Measurements from ENCODE around the gene SHROOM2.
"Not testable (repeated sequence)": the region's sequence is repeated elsewhere in the genome, so short reads cannot be mapped to it uniquely, and the experiment has no call there.

The SHROOM2 gene

DNA sequence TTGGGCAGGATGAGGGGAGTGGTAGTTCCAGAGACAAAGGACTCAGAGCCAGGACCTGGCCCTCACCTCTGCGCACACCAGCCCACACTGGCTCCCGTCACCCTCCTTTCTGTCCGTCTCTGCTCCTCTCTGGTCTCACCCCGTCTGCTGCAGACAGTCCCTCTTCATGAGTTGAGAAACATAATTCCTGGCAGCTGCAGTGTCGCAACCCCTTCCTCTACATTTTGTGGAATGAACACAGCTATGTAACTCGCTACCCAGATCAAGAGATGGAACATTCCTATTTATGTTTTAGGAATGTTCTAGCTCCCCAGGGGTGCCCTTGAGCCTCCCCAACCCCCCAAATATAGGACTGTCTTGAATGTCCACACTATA is 59.3 kb downstream of the SHROOM2 start:
- Histone ChIP-seq H3K36me3 (ENCODE audit: insufficient read depth, low read depth, low read length) (no peaks in the 10 kb centered on the region), H3K4me3 (ENCODE audit: low read length) (no peak overlapping the region), H3K4me1 (ENCODE audit: insufficient read depth, low read length) (peaks cover 17% of the 10 kb centered on the region; the same call in 1 of the 2 replicates), H3K27ac (ENCODE audit: low read length) (no peak overlapping the region), H3K9me3 (ENCODE audit: insufficient read depth, low read depth, low read length) (no peaks in the 10 kb centered on the region), H3K27me3 (ENCODE audit: insufficient read depth, low read length) (no peaks in the 10 kb centered on the region), H3K9ac (ENCODE audit: low read depth, low read length) (no peak overlapping the region)

DNA sequence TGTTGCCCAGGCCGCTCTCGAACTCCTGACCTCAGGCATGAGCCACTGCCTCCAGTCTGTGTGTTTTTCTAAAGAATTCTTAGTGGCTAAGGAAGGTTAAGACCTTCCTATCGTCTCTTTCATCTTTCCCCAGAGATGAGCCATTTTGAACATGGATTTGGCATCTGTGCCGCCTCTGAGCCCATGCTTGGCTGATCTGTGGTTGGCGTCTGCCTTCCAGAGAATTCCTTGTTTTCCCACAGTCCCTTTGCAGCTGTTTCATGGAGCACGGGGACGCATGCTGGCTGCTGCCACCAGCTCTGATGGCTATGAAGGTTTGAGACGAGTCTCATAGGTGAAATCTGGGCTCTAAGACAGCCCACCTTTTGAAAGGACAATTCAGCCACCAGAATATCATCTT is 60.4 kb downstream of the SHROOM2 start:
- H3K4me1 ChIP-seq (ENCODE audit: insufficient read depth, low read length): peaks cover 17% of the 10 kb centered on the region; the same call in 1 of the 2 replicates
- H3K9ac ChIP-seq (ENCODE audit: low read depth, low read length): no peak overlapping the region
- no peaks in the 10 kb centered on the region for H3K9me3 ChIP-seq (ENCODE audit: insufficient read depth, low read depth, low read length)
- no peak overlapping the region for H3K4me3 ChIP-seq (ENCODE audit: low read length)
- H3K36me3 ChIP-seq (ENCODE audit: insufficient read depth, low read depth, low read length): no peaks in the 10 kb centered on the region
- no peak overlapping the region for H3K27ac ChIP-seq (ENCODE audit: low read length)
- no peaks in the 10 kb centered on the region for H3K27me3 ChIP-seq (ENCODE audit: insufficient read depth, low read length)

DNA sequence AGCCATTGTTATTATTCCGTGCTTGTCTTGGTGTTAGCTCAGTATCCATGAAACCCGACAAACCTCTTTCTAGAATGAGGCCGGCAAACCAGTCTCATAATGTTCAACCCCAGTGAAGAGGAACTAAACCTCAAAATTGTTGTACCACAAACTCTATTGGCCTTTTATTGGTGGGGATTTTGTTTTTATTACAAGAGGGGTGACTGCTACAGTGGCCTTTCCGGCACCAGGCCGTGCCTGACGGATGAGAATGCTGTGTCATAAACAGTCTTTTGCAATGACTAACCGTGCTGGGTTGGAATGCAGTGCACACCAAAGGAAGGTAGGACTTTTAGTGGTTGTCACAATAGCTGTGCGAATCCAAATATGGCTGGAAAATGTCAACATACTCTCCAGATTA is 60.8 kb downstream of the SHROOM2 start:
- H3K36me3 ChIP-seq (ENCODE audit: insufficient read depth, low read depth, low read length): no peaks in the 10 kb centered on the region
- no peaks in the 10 kb centered on the region for H3K9me3 ChIP-seq (ENCODE audit: insufficient read depth, low read depth, low read length)
- H3K27ac ChIP-seq (ENCODE audit: low read length): no peak overlapping the region
- no peaks in the 10 kb centered on the region for H3K27me3 ChIP-seq (ENCODE audit: insufficient read depth, low read length)
- H3K9ac ChIP-seq (ENCODE audit: low read depth, low read length): no peak overlapping the region
- H3K4me1 ChIP-seq (ENCODE audit: insufficient read depth, low read length): peaks cover 17% of the 10 kb centered on the region; the same call in 1 of the 2 replicates
- no peak overlapping the region for H3K4me3 ChIP-seq (ENCODE audit: low read length)

DNA sequence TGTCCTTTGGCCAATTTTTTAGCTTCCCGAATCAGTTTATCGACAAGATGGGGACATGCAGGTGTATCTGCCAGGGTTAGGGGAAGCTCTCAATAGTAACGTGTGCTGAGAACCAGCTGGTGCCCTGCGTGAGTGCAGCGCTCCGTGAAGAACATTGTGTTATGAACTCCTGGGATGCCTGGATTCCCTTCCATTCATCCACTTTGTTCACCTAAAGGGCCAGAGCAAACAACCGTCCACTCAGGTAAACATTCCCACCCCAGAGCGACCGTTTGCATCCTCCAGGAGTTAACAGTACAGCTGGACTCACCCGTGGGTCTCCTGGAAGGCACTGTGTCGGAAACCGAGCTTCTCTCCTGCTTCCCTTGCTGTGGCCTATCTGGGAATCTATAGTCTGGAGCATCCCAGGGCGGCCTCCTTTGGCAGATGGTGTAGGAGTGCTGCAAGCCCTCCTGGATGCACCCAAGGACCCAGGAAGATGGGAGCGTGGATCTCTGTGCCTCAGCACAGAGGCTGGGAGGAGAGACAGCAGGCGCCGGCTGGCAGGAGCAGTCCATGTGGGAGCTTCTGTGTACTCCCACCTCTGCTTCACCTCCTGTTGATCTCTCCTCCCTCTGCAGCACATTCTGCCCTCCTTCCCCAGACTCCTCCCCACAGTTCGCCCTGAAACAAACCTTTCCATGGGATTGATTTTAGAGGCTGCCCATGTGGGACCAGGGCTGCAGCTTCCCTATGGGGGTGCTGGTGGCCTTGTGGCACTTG is 62.7 kb downstream of the SHROOM2 start:
- Histone ChIP-seq H3K36me3 (ENCODE audit: insufficient read depth, low read depth, low read length) (no peaks in the 10 kb centered on the region), H3K4me3 (ENCODE audit: low read length) (no peak overlapping the region), H3K9ac (ENCODE audit: low read depth, low read length) (no peak overlapping the region), H3K4me1 (ENCODE audit: insufficient read depth, low read length) (peaks cover 8% of the 10 kb centered on the region; the same call in 1 of the 2 replicates), H3K27me3 (ENCODE audit: insufficient read depth, low read length) (no peaks in the 10 kb centered on the region), H3K27ac (ENCODE audit: low read length) (no peak overlapping the region), H3K9me3 (ENCODE audit: insufficient read depth, low read depth, low read length) (no peaks in the 10 kb centered on the region)

DNA sequence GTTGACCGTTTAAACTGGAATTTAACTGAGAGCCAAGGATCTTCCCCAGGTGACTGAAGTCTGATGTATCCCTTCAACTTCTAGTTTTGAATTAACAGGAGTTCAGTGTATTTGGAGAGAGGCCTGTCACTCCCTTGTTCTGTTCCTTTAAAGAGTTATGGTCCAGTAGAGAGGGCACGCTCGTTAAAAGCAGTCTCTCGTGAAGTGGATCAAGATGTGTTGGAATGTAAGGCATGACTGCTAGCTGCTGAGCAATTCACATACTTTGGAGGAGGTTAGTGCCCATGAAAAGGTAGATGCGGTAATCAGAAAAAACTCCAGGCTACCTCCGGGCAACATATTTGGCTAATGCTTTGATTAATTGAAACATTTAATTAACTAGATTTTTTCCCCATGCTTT is 65.7 kb downstream of the SHROOM2 start:
- H3K9ac ChIP-seq (ENCODE audit: low read depth, low read length): no peak overlapping the region
- H3K9me3 ChIP-seq (ENCODE audit: insufficient read depth, low read depth, low read length): no peaks in the 10 kb centered on the region
- peaks cover 2% of the 10 kb centered on the region; the same call in 1 of the 2 replicates for H3K4me1 ChIP-seq (ENCODE audit: insufficient read depth, low read length)
- H3K27me3 ChIP-seq (ENCODE audit: insufficient read depth, low read length): no peaks in the 10 kb centered on the region
- no peak overlapping the region for H3K4me3 ChIP-seq (ENCODE audit: low read length)
- no peak overlapping the region for H3K27ac ChIP-seq (ENCODE audit: low read length)
- no peaks in the 10 kb centered on the region for H3K36me3 ChIP-seq (ENCODE audit: insufficient read depth, low read depth, low read length)

DNA sequence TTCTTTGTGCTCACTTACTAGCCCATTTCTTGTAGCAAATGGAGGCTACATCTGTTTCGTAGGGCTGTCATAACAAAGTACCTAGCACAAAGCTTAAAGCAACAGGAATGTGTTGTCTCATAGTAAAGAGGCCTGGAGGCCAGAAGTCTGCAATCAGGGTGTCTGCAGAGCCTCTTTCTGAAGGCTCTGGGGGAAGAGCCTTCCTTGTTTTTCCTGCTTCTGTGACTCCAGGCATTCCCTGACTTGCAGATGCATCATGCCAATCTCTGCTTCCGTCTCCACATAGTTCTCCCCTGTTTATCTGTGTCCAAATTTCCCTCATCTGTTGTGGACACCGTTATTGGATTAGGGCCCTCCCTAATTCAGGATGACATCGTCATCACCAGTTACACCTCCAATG is 67.1 kb downstream of the SHROOM2 start:
- H3K4me3 ChIP-seq (ENCODE audit: low read length): no peak overlapping the region

DNA sequence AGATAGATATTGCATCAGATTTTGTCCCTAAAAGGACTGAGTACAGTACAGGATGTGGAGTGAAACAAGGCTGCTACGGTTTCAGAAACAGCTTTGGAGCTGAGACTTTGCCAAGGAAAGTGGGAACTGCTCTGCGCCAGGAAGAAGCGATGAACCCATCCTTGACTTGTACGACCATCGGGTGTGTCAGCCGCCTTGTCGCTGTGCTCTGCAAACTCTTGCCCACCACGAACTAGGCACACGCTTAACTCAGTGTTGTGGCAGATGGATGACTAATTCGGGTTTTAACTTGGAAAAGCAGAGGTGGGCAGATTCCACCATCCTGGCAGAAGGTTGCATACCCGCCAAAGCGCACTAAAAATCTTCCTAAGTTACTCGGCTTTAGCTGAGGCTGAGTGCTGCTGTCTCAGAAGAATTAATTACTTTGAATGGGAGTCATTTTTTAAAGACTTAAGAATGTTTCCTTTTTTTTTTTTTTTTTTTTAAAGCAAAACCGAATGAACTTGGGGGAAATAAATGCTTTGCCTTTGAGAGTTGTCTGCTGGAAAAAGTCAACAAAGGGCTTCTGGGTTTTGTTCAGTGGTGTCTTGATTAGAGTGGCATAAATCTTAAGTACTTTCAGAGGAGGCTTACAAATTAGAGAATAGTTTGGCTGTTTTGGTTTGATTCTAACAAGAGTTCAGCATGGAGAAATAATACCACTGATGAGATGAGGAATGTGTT is 69.5 kb downstream of the SHROOM2 start:
- no peak overlapping the region for H3K4me3 ChIP-seq (ENCODE audit: low read length)
- no peaks in the 10 kb centered on the region for H3K27me3 ChIP-seq (ENCODE audit: insufficient read depth, low read length)
- H3K36me3 ChIP-seq (ENCODE audit: insufficient read depth, low read depth, low read length): no peaks in the 10 kb centered on the region
- peaks cover 2% of the 10 kb centered on the region for H3K4me1 ChIP-seq (ENCODE audit: insufficient read depth, low read length)
- H3K27ac ChIP-seq (ENCODE audit: low read length): no peak overlapping the region
- no peak overlapping the region for H3K9ac ChIP-seq (ENCODE audit: low read depth, low read length)
- no peaks in the 10 kb centered on the region for H3K9me3 ChIP-seq (ENCODE audit: insufficient read depth, low read depth, low read length)

More for the DNA sequence above, 67.1 kb downstream of the SHROOM2 start:
- Histone ChIP-seq H3K36me3 (ENCODE audit: insufficient read depth, low read depth, low read length) (no peaks in the 10 kb centered on the region), H3K27me3 (ENCODE audit: insufficient read depth, low read length) (no peaks in the 10 kb centered on the region), H3K9me3 (ENCODE audit: insufficient read depth, low read depth, low read length) (no peaks in the 10 kb centered on the region), H3K4me1 (ENCODE audit: insufficient read depth, low read length) (peaks cover 2% of the 10 kb centered on the region; the same call in 1 of the 2 replicates), H3K27ac (ENCODE audit: low read length) (no peak overlapping the region), H3K9ac (ENCODE audit: low read depth, low read length) (no peak overlapping the region)

DNA sequence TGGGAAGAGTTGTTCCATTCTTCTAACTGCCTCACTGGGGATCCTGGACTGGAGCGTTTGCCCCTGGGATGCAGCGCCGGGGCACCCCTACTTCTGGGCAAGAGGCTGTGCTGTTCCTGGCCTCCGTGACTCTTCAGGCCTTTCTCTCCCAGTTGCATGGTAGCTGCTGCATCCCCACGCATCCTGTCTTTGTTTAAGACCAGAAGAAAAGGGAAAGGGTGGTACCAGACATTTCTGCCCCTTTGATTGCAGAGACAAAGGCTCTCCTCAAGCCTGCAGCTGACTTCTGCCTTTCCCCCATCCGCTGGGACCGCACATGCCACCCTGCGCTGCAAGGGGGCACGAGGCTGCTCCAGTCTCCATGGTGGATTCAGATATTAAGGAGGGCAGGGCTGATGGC is 70.4 kb downstream of the SHROOM2 start:
- Histone ChIP-seq H3K9me3 (ENCODE audit: insufficient read depth, low read depth, low read length) (no peaks in the 10 kb centered on the region), H3K4me1 (ENCODE audit: insufficient read depth, low read length) (peaks cover 2% of the 10 kb centered on the region), H3K9ac (ENCODE audit: low read depth, low read length) (no peak overlapping the region), H3K36me3 (ENCODE audit: insufficient read depth, low read depth, low read length) (no peaks in the 10 kb centered on the region), H3K27ac (ENCODE audit: low read length) (no peak overlapping the region), H3K4me3 (ENCODE audit: low read length) (no peak overlapping the region), H3K27me3 (ENCODE audit: insufficient read depth, low read length) (no peaks in the 10 kb centered on the region)

DNA sequence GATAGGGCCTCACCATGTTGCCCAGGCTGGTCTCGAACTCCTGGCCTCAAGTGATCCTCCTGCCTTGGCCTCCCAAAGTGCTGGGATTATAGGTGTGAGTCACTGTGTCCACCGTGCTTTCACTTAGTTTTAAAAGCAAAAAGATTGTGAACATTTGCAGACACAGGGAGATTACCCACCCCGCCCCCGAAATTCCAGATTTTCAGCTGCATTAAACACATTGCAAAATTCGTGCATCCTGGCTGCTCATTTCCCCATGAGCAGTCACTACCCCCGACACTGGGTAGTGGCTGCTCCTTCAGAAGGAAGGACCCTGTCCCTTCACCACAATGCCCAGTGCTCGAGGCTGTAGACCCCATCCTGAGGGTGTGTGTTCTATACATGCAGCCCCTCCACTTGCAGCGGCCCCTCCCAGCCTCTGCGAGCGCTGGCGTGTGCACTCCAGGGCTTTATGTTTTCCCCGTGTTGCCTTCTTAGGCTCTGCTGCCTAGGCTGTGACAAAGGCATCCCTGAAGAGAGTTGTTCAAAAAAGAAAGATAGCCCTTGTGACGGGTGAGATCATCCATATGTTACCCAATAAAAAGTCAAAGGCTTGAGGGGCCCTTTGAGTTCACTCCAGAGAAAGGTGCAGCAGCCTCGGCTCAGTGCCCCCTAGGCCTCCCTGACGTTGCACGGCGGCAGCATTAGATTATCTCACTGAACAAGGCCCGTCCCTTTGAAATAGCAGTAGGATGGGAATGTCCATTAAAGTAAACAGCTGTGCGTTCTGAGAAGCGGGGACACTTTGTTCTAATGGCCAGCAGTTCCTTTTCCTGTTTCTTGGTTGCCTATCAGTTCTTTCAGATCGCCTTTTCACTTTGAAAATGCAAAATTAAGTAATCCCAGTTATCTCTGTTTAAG is 71.6 kb downstream of the SHROOM2 start:
- Histone ChIP-seq H3K9me3 (ENCODE audit: insufficient read depth, low read depth, low read length) (no peaks in the 10 kb centered on the region), H3K4me1 (ENCODE audit: insufficient read depth, low read length) (peaks cover 2% of the 10 kb centered on the region), H3K27ac (ENCODE audit: low read length) (no peak overlapping the region), H3K36me3 (ENCODE audit: insufficient read depth, low read depth, low read length) (no peaks in the 10 kb centered on the region), H3K27me3 (ENCODE audit: insufficient read depth, low read length) (no peaks in the 10 kb centered on the region), H3K9ac (ENCODE audit: low read depth, low read length) (no peak overlapping the region), H3K4me3 (ENCODE audit: low read length) (no peak overlapping the region)

DNA sequence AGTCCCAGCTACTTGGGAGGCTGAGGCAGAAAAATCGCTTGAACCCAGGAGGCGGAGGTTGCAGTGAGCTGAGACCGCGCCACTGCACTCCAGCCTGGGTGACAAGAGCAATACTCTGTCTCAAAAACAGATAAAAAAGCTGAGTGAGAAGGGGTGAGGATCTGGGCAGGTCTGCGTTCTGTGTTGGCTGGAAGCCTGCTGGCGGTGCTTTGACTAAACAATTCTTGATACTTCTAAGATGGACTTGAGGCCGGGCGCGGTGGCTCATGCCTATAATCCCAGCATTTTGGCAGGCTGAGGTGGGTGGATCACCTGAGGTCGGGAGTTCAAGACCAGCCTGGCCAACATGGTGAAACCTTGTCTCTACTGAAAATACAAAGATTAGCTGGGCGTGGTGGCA is 72.5 kb downstream of the SHROOM2 start:
- H3K9ac ChIP-seq (ENCODE audit: low read depth, low read length); H3K27me3 ChIP-seq (ENCODE audit: insufficient read depth, low read length); H3K9me3 ChIP-seq (ENCODE audit: insufficient read depth, low read depth, low read length); H3K4me1 ChIP-seq (ENCODE audit: insufficient read depth, low read length); H3K36me3 ChIP-seq (ENCODE audit: insufficient read depth, low read depth, low read length); H3K27ac ChIP-seq (ENCODE audit: low read length); H3K4me3 ChIP-seq (ENCODE audit: low read length): not testable (repeated sequence)

DNA sequence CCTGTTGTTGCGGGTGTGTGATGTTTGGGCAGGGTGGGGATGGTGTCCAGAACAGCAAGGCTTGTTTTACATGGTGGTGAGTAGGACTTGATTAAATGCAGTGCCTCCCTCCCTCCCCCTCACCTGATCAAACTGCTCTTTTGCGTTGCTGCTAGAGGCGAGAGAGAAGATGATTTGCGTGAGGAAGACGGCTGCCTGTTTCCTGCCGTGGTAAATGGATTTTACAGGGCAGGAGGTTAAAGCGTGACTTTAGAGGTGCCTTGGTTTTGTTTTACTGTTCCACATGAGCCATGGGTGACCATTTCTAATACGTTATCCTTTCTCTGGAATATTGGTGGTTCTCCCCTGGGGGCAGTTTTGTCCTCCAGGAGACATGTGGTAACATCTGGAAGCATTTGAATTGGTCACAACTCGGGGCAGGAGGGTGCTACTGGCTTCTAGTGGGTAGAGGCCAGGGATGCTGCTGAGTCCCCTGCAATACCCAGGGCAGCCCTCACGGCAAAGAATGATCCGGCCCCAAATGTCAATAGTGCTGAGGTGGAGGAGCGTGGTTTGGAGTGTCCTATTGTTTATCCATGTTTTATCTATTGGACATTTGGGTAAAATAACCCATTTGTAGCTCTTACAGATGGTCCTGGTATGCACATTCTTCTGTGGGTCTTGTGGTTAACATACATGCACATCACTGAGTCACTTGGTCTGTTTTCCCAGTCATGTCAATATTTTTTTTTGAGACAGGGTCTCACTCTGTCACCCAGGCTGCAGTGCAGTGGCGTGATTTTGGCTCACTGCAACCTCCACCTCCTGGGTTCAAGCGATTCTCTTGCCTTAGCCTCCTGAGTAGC is 73.7 kb downstream of the SHROOM2 start:
- Histone ChIP-seq H3K9me3 (ENCODE audit: insufficient read depth, low read depth, low read length) (no peaks in the 10 kb centered on the region), H3K4me3 (ENCODE audit: low read length) (no peak overlapping the region), H3K27ac (ENCODE audit: low read length) (no peak overlapping the region)

More for the DNA sequence above, 73.7 kb downstream of the SHROOM2 start:
- Histone ChIP-seq H3K9ac (ENCODE audit: low read depth, low read length) (no peak overlapping the region), H3K36me3 (ENCODE audit: insufficient read depth, low read depth, low read length) (no peaks in the 10 kb centered on the region), H3K27me3 (ENCODE audit: insufficient read depth, low read length) (no peaks in the 10 kb centered on the region), H3K4me1 (ENCODE audit: insufficient read depth, low read length) (peaks cover 2% of the 10 kb centered on the region)

All from iPS-20b (cell line).